Upper lobe of left lung (tissue), 6 donors: ENCODE data around the gene SVBP. TPM values are rescaled to one million over a fixed set of nuclear protein-coding genes. Genes with fewer than 3 reads are reported as not detected.

ENCODE experiments used
- ATAC-seq, 2 donors: fragments of 200-7000 bp; cut with Tn5 transposase; one replicate each; pipeline ENCODE4 v1.9.1; 2022; ENCODE audit warnings: mild to moderate bottlenecking in 2 of 2, moderate library complexity in 2 of 2; ENCODE audit not compliant: low FRiP score in 2 of 2
- DNase-seq, 2 donors: peaks; one replicate each; pipeline ENCODE4 v3.0.0-alpha.2; 2019 to 2020
- H3K27ac ChIP-seq, 4 donors: fragments of 200-600 bp; sonication (generic); one replicate each; pipeline ENCODE4 v1.5.1; 2016 to 2019
- H3K27me3 ChIP-seq, 4 donors: fragments of 200-600 bp; sonication (generic); one replicate each; pipeline ENCODE4 v1.5.1; 2017 to 2019
- H3K36me3 ChIP-seq, 4 donors: fragments of 200-600 bp; sonication (generic); one replicate each; pipeline ENCODE4 v1.5.1; 2016 to 2019
- H3K4me1 ChIP-seq, 4 donors: fragments of 200-600 bp; sonication (generic); one replicate each; pipeline ENCODE4 v1.5.1; 2018 to 2019
- H3K4me3 ChIP-seq, 4 donors: fragments of 200-600 bp; sonication (generic); one replicate each; pipeline ENCODE4 v1.5.1; 2017 to 2019; ENCODE audit warnings: mild to moderate bottlenecking in 2 of 4, moderate library complexity in 1 of 4
- H3K9me3 ChIP-seq, 4 donors: fragments of 200-600 bp; sonication (generic); one replicate each; pipeline ENCODE4 v1.5.1; 2018 to 2019
- EP300 ChIP-seq, 4 donors: sonication (generic); formaldehyde crosslinking; IDR thresholded peaks; one replicate each; pipeline ENCODE4 v1.5.1; 2017; ENCODE audit warnings: antibody characterized with exemption in 4 of 4, control low read depth in 2 of 4
- POLR2A ChIP-seq, 4 donors: fragments of 450-650 bp; IDR thresholded peaks; one replicate each; pipeline ENCODE4 v1.5.1; 2016 to 2017; ENCODE audit warnings: antibody characterized with exemption in 4 of 4, mild to moderate bottlenecking in 2 of 4
- POLR2AphosphoS5 ChIP-seq, 2 donors: sonication (generic); formaldehyde crosslinking; IDR thresholded peaks; one replicate each; pipeline ENCODE4 v1.5.1; 2017; ENCODE audit warnings: antibody characterized with exemption in 2 of 2
- WGBS, 2 donors: methylation state at CpG; one replicate each; pipeline ENCODE4 v1.1.5; 2017 to 2018; 5-methylcytosine and 5-hydroxymethylcytosine counted together
- total RNA-seq, 6 donors: library from RNA; depleted of rRNA in 4 of 6; stranded (reverse); fragments of >200 nt in 4 of 6; gene quantifications; one replicate each; pipeline versions ENCODE4 v1.1.0 to v1.2.1, GENCODE V29; 2016 to 2021
- TF ChIP-seq, protein P1 (sequence below), 6 experiments: fragments of 450-650 bp in 4 of 6; fragments of 200-600 bp in 2 of 6; sonication (generic) in 2 of 6; IDR thresholded peaks; one replicate each; pipeline ENCODE4 v1.5.1; 2016 to 2019; ENCODE audit warnings: antibody characterized with exemption in 6 of 6
- donor health status: DM: no; HTN: no; CAD: no; lungs with moderate emphysema.
- donor health status: DM: no; HTN: yes; CAD: no; lungs with severe emphysema.

The SVBP gene
- total RNA-seq, 6 donors from 2014 or later = 5.9 to 32.5 (median 15.4) TPM

DNA sequence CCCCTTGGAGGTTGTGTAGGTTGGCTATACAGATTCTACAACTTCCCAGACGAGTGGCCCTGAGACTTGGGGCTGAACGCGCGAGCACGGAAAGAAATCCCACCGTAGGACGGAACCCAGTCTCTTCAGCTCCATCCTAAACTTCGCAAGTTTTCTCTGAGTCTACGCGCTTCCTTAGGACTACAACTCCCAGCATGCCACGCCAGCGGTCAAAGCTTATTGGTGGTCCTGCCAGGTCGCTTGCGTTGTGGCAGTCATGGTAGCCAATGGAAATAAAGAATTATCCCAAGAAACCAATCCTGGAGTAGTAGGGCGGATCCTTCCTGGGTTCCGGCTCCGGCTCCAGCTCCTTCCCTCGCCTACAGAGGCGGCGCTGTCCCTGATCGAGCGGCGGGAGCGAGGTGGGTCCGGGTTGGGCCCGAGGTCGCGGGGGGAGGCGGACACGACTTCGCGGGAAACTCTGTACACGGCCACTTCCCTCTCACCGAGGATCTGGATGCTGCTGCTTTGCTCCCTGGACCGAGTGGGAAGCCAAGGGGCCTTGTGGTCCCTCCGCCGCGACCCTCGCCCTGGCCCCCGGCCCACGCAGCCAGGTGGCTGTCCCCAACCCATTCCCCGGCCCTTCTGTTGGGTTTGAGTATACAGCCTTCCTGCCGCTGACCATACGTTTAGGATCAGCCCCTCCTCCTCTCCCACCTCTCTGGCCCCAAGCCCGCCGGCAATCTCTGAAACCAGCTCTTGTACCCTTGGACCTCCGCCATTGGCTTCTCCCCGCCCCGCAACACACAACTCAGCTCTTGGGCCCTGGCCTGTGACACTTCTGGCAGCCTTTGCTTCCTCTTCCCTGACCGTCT, 29.3 kb upstream of the SVBP start, which contains the start of gene ZNF691:
TSS of gene ZNF691 (plus strand) at position 357 of the 854 bp plus-strand sequence. CDS start 3,046 bp downstream, outside the sequence.
- WGBS, 2 donors = 0 to 1% methylated on average over 22 to 50 of the region's 50 CpGs
- peak; percentile 92 to 96 for DNase-seq
- Histone ChIP-seq H3K4me1 (peaks cover 13 to 24% (median 16%) of the 10 kb centered on the region in 4 donors), H3K27ac (peak within 1 kb of the TSS; percentile 63 to 95 (median 86)), H3K9me3 (no peaks in the 10 kb centered on the region), H3K36me3 (peaks cover 5 to 25% (median 13%) of the 10 kb centered on the region in 4 donors), H3K4me3 (peak within 1 kb of the TSS; percentile 76 to 97 (median 93)), H3K27me3 (no peaks in the 10 kb centered on the region)
- ATAC-seq = peak; percentile 98 to 99
- TF ChIP-seq, protein P1, sequence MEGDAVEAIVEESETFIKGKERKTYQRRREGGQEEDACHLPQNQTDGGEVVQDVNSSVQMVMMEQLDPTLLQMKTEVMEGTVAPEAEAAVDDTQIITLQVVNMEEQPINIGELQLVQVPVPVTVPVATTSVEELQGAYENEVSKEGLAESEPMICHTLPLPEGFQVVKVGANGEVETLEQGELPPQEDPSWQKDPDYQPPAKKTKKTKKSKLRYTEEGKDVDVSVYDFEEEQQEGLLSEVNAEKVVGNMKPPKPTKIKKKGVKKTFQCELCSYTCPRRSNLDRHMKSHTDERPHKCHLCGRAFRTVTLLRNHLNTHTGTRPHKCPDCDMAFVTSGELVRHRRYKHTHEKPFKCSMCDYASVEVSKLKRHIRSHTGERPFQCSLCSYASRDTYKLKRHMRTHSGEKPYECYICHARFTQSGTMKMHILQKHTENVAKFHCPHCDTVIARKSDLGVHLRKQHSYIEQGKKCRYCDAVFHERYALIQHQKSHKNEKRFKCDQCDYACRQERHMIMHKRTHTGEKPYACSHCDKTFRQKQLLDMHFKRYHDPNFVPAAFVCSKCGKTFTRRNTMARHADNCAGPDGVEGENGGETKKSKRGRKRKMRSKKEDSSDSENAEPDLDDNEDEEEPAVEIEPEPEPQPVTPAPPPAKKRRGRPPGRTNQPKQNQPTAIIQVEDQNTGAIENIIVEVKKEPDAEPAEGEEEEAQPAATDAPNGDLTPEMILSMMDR (IDR thresholded peaks at IDR 0.05) = peak in 5 of 6 experiments; percentile 25 to 58 (median 45)
- TF ChIP-seq POLR2AphosphoS5 (IDR thresholded peaks at IDR 0.05) = peak; percentile 87 to 91
- peak in 3 of 4 donors; percentile 22 to 86 (median 25) for TF ChIP-seq POLR2A (IDR thresholded peaks at IDR 0.05)
- no peak for TF ChIP-seq EP300 (IDR thresholded peaks at IDR 0.05)

DNA sequence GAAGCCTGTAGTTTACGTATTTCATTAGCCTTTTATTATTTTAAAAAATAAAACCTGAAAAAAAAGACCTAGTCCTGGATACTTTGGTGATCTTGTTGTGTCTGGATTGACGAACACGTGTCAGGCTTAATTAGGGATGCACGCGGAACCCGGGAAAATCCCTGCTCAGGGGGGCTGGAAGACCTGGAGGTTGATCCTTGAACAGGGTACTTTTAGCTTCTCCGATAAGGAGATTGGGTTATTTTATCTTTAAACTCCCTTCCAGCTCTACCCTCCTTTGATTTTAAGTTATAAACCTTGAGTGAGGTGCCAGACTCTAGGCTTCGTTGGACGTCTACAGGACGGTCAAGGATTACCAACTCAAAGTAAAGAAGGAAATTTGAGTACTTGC, 28.7 kb upstream of the SVBP start:
- Histone ChIP-seq H3K9me3 (no peaks in the 10 kb centered on the region), H3K4me1 (peaks cover 13 to 24% (median 16%) of the 10 kb centered on the region in 4 donors), H3K4me3 (peak overlapping the region; percentile 24 to 97 (median 93)), H3K36me3 (peaks cover under 1 to 19% (median 8%) of the 10 kb centered on the region in 4 donors), H3K27ac (peak overlapping the region in 2 of 4 donors; percentile 92 to 95), H3K27me3 (no peaks in the 10 kb centered on the region)
- ATAC-seq (peak in 1 of 2 donors; percentile 16), DNase-seq (no peak)
- no peak for TF ChIP-seq POLR2A (IDR thresholded peaks at IDR 0.05)
- TF ChIP-seq, protein P1 (IDR thresholded peaks at IDR 0.05) = no peak
- no peak for TF ChIP-seq EP300 (IDR thresholded peaks at IDR 0.05)
- no peak for TF ChIP-seq POLR2AphosphoS5 (IDR thresholded peaks at IDR 0.05)
- 9 to 11% methylated on average over 10 of the region's 10 CpGs for WGBS, 2 donors

DNA sequence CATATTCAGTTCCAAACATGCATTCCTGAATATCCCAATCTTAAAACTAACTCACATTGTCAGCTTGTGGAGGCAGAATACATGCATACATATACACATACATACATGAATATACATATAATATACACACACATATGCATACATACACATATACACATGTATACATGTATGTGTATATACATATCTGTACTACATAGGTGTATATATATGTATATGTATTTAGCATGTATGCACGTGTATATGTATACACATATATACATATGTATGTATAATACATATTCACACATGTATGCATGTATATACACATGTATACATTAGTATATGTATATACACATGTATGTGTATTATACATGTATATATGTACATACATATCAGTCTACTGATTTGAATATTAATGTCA, 28.0 kb upstream of the SVBP start:
- DNase-seq = no peak
- Histone ChIP-seq H3K4me1 (peaks cover 13 to 24% (median 16%) of the 10 kb centered on the region in 4 donors), H3K9me3 (no peaks in the 10 kb centered on the region), H3K36me3 (peaks cover 0 to 15% (median 5%) of the 10 kb centered on the region in 4 donors), H3K27me3 (no peaks in the 10 kb centered on the region), H3K27ac (no peak overlapping the region), H3K4me3 (no peak overlapping the region)
- WGBS, 2 donors = 58 to 76% methylated on average over 1 of the region's 1 CpG
- TF ChIP-seq POLR2A (IDR thresholded peaks at IDR 0.05) = no peak
- TF ChIP-seq EP300 (IDR thresholded peaks at IDR 0.05) = no peak
- TF ChIP-seq, protein P1 (IDR thresholded peaks at IDR 0.05) = no peak
- no peak for TF ChIP-seq POLR2AphosphoS5 (IDR thresholded peaks at IDR 0.05)
- no peak for ATAC-seq

DNA sequence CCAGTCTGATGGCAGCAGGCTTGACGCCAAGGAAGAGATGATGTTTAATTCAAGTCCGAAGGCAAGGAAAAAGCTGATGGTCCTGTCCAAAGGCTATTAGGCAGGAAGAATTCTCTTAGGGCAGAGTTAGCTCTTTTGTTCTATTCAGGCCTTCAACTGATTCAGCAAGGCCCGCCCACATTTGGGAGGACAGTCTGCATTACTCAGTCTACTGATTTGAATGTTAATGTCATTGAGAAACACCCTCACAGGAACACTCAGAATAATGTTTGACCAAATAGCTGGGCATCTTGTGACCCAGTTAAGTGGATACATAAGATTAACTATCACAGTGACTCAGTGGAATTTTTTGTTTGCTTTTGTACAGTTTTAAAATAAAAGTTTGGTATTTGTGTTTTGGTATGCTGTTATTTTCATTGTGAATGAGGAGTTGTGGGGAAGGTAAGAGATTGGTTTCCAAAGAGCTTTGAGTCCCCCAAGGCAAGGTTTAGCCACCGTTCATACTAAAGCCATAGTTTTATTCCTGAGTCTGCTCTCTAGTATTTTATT, 27.5 kb upstream of the SVBP start:
- no peak overlapping the region for H3K27ac ChIP-seq
- no peaks in the 10 kb centered on the region for H3K9me3 ChIP-seq

More for the DNA sequence above, 27.5 kb upstream of the SVBP start:
- ATAC-seq = no peak
- 92 to 95% methylated on average over 4 of the region's 4 CpGs for WGBS, 2 donors
- TF ChIP-seq EP300 (IDR thresholded peaks at IDR 0.05) = no peak
- no peak for TF ChIP-seq POLR2A (IDR thresholded peaks at IDR 0.05)
- TF ChIP-seq POLR2AphosphoS5 (IDR thresholded peaks at IDR 0.05) = no peak
- TF ChIP-seq, protein P1 (IDR thresholded peaks at IDR 0.05) = no peak
- Histone ChIP-seq H3K4me1 (peaks cover 13 to 24% (median 16%) of the 10 kb centered on the region in 4 donors), H3K36me3 (peaks cover 0 to 15% (median 5%) of the 10 kb centered on the region in 4 donors), H3K27me3 (no peaks in the 10 kb centered on the region), H3K4me3 (no peak overlapping the region)
- peak in 1 of 2 donors; percentile 49 for DNase-seq
